HG02970 (cell line): ENCODE results near the gene HHEX.
"Not testable (repeated sequence)": the region's sequence is repeated elsewhere in the genome, so short reads cannot be mapped to it uniquely, and the experiment has no call there.

ENCODE experiments used
- ATAC-seq: cut with Tn5 transposase; IDR thresholded peaks from one replicate; pipeline ENCODE4 v1.9.1; 2021; ENCODE audit warnings: mild to moderate bottlenecking, moderate library complexity, moderate number of reproducible peaks; ENCODE audit not compliant: unreplicated experiment, low FRiP score

The HHEX gene

DNA sequence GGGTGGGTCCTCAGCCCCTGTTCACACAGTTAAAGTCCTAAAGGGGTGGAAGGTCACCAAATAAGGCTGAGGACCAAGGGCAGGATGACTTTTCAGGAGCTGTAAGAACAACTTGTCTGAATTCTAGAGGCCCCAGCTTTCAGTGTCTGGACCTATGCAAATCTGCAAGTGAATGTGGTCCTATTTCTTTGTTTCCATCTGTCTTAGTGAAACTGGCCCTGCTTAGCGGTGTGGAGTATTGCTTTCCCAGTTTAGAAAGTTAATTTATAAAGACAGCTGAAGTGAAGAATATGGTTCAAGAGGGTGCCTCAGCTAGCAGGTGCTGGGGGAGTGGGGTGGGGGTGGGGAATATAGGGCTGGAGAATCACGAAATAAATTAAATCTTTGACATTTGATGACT, 40.1 kb downstream of the HHEX start:
- no peak for ATAC-seq

DNA sequence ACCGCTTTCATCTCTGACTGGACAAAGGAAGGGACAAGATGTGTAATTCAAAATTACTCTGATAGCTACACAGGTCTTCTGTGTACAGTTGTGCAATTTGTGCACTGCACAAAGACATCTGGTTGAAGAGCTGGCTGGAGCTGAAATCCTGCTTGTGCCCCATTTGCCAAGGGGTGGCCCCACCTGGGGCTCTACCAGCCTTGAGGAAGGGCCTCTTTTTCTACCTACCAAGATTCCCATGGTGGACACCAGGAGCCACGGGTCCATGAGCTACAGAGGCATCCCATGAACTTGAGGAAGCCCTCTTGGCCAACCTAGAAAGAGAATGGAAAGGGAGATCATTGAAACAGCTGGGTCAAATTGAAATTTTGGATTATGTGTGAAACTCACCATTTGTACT, 43.2 kb downstream of the HHEX start:
- no peak for ATAC-seq

DNA sequence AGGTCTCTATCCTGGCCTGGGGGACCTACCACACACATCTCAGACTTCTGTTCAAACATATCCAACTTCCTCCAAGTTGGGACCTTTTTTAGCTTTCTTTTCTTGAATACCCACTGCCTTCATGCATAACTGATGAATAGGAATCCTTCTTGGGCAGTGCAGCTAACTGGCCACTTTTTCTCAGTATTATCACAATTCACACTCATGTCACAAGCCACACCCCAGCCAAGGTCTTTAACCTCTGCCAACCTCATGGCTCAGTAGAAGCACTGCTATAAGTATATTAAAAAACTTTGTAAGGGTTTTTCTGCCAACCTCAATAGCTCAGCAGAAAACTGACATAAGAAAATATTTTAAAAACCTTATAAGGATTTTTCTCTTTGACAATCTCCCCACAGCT, 44.5 kb downstream of the HHEX start:
- ATAC-seq, result no peak

DNA sequence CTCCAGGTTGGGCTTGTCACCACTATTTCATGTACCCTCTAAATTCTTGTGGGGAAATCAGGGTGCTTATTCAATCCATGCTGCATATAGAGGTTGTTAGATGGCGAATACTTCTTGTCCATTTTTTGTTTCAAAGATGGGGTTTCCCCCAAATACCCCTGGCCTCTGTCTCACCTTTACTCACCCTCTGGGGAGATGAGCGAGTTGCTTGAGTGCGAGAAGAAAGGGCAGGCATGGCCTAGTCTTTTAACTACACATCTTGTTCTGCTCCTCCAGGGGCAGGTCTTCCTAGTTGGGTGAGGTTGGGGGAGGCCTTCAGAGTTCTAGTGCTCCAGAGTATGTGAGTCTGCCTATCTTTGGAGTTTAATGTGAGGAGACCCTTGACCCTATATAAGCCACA, 46.2 kb downstream of the HHEX start:
- no peak for ATAC-seq

DNA sequence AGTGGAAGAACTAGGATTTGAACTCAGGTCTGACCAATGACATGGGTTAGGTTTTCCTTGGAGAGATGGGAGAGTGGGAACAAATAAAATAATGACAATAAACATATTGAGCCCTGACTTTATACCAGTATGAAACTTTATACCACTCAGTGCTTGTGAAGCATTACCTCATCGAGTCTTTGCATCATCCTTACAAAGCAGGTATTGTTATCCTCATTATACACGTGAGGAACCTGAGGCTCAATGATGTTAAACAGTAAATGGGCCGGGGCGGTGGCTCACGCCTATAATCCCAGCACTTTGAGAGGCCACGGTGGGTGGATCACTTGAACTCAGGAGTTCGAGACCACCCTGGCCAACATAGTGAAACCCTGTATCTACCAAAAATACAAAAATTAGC, 47.7 kb downstream of the HHEX start:
- ATAC-seq, result no peak

DNA sequence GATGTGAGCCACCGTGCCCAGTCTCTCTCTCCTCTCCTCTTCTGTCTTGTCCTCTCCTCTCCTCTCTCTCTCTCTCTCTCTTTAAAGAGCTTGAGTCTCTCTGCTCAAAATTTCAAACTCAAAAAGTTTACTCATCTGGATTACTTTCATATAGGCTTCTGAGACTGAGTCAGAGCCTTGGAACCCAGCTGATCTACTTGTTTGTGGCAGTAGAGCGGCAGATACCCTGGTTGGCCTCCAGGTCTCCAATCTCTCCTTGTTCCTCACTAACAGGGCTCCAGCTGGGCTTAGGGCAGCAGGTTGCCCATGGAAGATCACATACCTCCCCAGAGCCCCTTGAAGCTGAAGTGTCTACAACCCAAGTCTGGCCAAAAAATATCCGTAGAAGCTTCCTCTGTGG, 51.0 kb downstream of the HHEX start:
- ATAC-seq, result no peak

DNA sequence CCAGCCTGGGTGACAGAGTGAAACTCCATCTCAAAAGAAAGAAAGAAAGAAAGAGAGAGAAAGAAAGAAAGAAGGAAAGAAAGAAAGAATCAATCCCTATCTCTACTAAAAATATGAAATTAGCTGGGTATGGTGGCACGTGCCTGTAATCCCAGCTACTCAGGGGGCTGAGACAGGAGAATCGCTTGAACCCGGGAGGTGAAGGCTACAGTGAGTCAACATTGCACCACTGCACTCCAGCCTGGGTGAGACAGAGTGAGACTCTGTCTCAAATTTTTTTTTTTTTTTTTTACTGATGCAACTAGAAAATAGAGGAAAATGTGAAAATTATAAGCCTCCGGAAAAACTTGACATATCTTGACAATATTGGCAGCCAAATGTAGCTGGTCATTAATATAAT, 52.0 kb downstream of the HHEX start:
- not testable (repeated sequence) for ATAC-seq

DNA sequence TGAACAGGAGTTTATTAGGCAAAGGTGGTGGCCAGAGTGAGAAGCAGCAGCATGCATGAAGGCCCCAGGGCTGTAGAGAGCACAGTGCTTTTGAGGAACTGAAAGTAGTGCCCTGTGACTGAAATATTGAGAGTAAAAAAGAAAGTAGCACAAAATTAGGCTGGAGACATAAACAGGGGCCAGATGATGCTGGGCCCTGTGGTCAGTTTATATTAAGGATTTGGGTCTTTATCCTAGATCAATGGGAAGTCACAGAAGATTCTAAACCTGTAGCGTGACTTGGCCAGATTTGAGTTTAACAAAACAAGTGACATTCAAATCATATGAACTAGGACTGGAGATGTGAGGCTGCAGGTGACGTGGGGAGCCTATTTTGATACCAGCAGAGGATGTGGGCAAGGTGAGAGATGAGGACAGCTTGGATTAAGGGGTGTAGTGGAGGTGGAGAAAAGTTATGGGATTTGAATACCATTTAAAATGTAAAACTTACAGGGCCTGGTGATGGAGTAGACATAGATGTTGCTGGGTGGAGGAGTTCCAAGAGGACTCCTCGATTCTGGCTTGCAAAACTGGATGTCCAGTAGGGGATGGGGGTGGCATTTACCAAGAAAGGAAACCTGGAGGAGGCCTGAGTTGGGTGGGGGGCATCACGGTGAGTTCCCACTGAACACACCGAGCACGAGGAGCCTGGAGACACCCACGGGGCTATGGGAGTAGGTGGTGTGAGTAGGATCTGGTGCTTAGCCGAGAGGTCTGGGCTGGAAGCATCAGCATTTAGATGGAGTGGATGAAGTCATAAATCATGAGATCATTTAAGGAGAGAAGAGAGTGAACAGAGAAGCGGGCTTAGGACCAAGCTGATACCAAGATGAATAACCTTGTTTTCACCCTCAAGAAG, 52.8 kb downstream of the HHEX start:
- ATAC-seq, result peak; percentile 90
